H1 (cell line): ENCODE results near the gene PPP1R13B. TPM values are rescaled to one million over a fixed set of nuclear protein-coding genes. Genes with fewer than 3 reads are reported as not detected.

ENCODE experiments used
- CTCF ChIA-PET: fragments of 300-600 bp; sonication (Branson Sonifier 250); formaldehyde crosslinking; loops from one replicate; lab custom pipeline; 2021; ENCODE audit not compliant: partially characterized antibody; lab: Charles Lee
- POLR2A ChIA-PET: fragments of 300-600 bp; sonication (Branson Sonifier 250); formaldehyde crosslinking; loops from one replicate; lab custom pipeline; 2021; ENCODE audit warnings: inconsistent platforms; ENCODE audit not compliant: partially characterized antibody; lab: Charles Lee
- DNase-seq, 2 experiments: peaks; one replicate each; pipeline versions ENCODE4 v3.0.0 to v3.0.0-alpha.2; 2010 to 2022; ENCODE audit warnings: low spot score in 2 of 2, low read depth in 1 of 2, mixed read lengths in 1 of 2
- FAIRE-seq: peaks from 2 replicates; lab custom pipeline; 2011; peaks lifted over from hg19 to GRCh38; lab: Jason Lieb, UNC
- H2AFZ ChIP-seq: 2 replicates; pipeline ENCODE4 v1.8.1; 2012; ENCODE audit warnings: low read length, inconsistent platforms
- H2AK5ac ChIP-seq: 2 replicates; pipeline ENCODE4 v1.6.1; 2013; ENCODE audit warnings: low read depth, low read length
- H2BK120ac ChIP-seq: replicated peaks from 2 replicates; pipeline ENCODE3; 2013; ENCODE audit warnings: low read depth, low read length, inconsistent platforms
- H2BK12ac ChIP-seq: 2 replicates; pipeline ENCODE4 v1.6.1; 2013; ENCODE audit warnings: low read depth, low read length
- H2BK15ac ChIP-seq: 2 replicates; pipeline ENCODE4 v1.6.1; 2013; ENCODE audit warnings: low read length
- H2BK20ac ChIP-seq: 2 replicates; pipeline ENCODE4 v1.6.1; 2013; ENCODE audit warnings: low read length
- H2BK5ac ChIP-seq: 2 replicates; pipeline ENCODE4 v1.6.1; 2013; ENCODE audit warnings: low read depth, low read length
- H3K14ac ChIP-seq: 2 replicates; pipeline ENCODE4 v1.6.1; 2013; ENCODE audit warnings: inconsistent platforms; ENCODE audit not compliant: insufficient read length
- H3K18ac ChIP-seq: 2 replicates; pipeline ENCODE4 v1.6.1; 2013; ENCODE audit warnings: low read length; ENCODE audit errors: extremely low read depth
- H3K23ac ChIP-seq: 2 replicates; pipeline ENCODE4 v1.6.1; 2013; ENCODE audit warnings: inconsistent platforms; ENCODE audit not compliant: insufficient read length
- H3K23me2 ChIP-seq: 2 replicates; pipeline ENCODE4 v1.6.1; 2013; ENCODE audit warnings: low read depth, low read length
- H3K27ac ChIP-seq: 2 replicates; pipeline ENCODE4 v1.6.1; 2011; ENCODE audit warnings: low read depth, low read length, inconsistent platforms
- H3K27me3 ChIP-seq, 4 experiments: replicated peaks in 1 of 4; 1 replicate in 1 of 4; 2 replicates in 3 of 4; pipeline versions ENCODE4 v1.6.1 to v1.8.1; 2011 to 2013; ENCODE audit warnings: low read length in 3 of 4, mild to moderate bottlenecking in 3 of 4, inconsistent platforms in 2 of 4, mixed read lengths in 2 of 4, moderate library complexity in 1 of 4; ENCODE audit not compliant: control insufficient read depth in 3 of 4, insufficient read depth in 3 of 4; ENCODE audit errors: extremely low read depth in 1 of 4
- H3K36me3 ChIP-seq, 4 experiments: 2 replicates each; pipeline versions ENCODE4 v1.6.1 to v1.8.1; 2011 to 2013; ENCODE audit warnings: mild to moderate bottlenecking in 4 of 4, low read length in 3 of 4, moderate library complexity in 2 of 4, control low read depth in 1 of 4, inconsistent platforms in 1 of 4; ENCODE audit not compliant: insufficient read depth in 4 of 4, control insufficient read depth in 2 of 4
- H3K4ac ChIP-seq: replicated peaks from 2 replicates; pipeline ENCODE3; 2013; ENCODE audit warnings: low read length, low read depth, mixed read lengths, inconsistent platforms; ENCODE audit not compliant: insufficient read length
- H3K4me1 ChIP-seq, 4 experiments: replicated peaks in 1 of 4; 1 replicate in 1 of 4; 2 replicates in 3 of 4; pipeline versions ENCODE4 v1.6.1 to v1.8.1; 2011 to 2013; ENCODE audit warnings: low read length in 3 of 4, inconsistent platforms in 2 of 4, mixed read lengths in 1 of 4; ENCODE audit not compliant: insufficient read depth in 4 of 4, control insufficient read depth in 3 of 4
- H3K4me2 ChIP-seq, 2 experiments: 2 replicates each; pipeline versions ENCODE4 v1.6.1 to v1.8.1; 2011 to 2013; ENCODE audit warnings: low read depth in 2 of 2, low read length in 2 of 2, control low read depth in 1 of 2, inconsistent platforms in 1 of 2, mild to moderate bottlenecking in 1 of 2; ENCODE audit not compliant: insufficient read depth in 1 of 2
- H3K4me3 ChIP-seq, 4 experiments: fragments of 200-600, 300-600 bp in 1 of 4; sonication (generic), shearing (Covaris generic), sonication (Bioruptor Twin) in 1 of 4; 2 replicates each; pipeline versions ENCODE4 v1.5.1 to v1.8.1; 2011 to 2016; ENCODE audit warnings: low read length in 4 of 4, low read depth in 3 of 4, control low read depth in 2 of 4, inconsistent platforms in 2 of 4, mild to moderate bottlenecking in 2 of 4, mixed read lengths in 1 of 4, moderate library complexity in 1 of 4; ENCODE audit not compliant: insufficient read depth in 2 of 4; ENCODE audit errors: extremely low read depth in 1 of 4
- H3K56ac ChIP-seq: replicated peaks from 2 replicates; pipeline ENCODE3; 2013; ENCODE audit warnings: low read depth, mild to moderate bottlenecking, mixed read lengths, low read length, inconsistent platforms; ENCODE audit not compliant: insufficient read length
- H3K79me1 ChIP-seq: 2 replicates; pipeline ENCODE4 v1.6.1; 2013; ENCODE audit warnings: low read depth, low read length, control low read depth
- H3K79me2 ChIP-seq, 2 experiments: 2 replicates each; pipeline versions ENCODE4 v1.6.1 to v1.8.1; 2012 to 2013; ENCODE audit warnings: low read length in 2 of 2, mild to moderate bottlenecking in 2 of 2, inconsistent platforms in 1 of 2; ENCODE audit not compliant: insufficient read depth in 2 of 2, control insufficient read depth in 1 of 2
- H3K9ac ChIP-seq, 4 experiments: replicated peaks in 1 of 4; 1 replicate in 1 of 4; 2 replicates in 3 of 4; pipeline versions ENCODE4 v1.6.1 to v1.8.1; 2011 to 2013; ENCODE audit warnings: low read depth in 3 of 4, low read length in 3 of 4, control low read depth in 2 of 4, mild to moderate bottlenecking in 2 of 4, moderate library complexity in 2 of 4, inconsistent platforms in 1 of 4; ENCODE audit errors: extremely low read depth in 1 of 4
- H3K9me3 ChIP-seq, 2 experiments: 2 replicates each; pipeline versions ENCODE4 v1.6.1 to v1.8.1; 2012 to 2013; ENCODE audit warnings: mild to moderate bottlenecking in 2 of 2, moderate library complexity in 2 of 2, control low read depth in 1 of 2, inconsistent platforms in 1 of 2, low read depth in 1 of 2, low read length in 1 of 2, mixed read lengths in 1 of 2; ENCODE audit not compliant: insufficient read depth in 2 of 2
- H4K20me1 ChIP-seq, 2 experiments: replicated peaks in 1 of 2; 2 replicates each; pipeline versions ENCODE3 to v1.8.1; 2011 to 2013; ENCODE audit warnings: inconsistent platforms in 2 of 2, low read length in 2 of 2, mild to moderate bottlenecking in 1 of 2; ENCODE audit not compliant: insufficient read depth in 2 of 2, control insufficient read depth in 1 of 2
- H4K5ac ChIP-seq: 2 replicates; pipeline ENCODE4 v1.6.1; 2013; ENCODE audit warnings: low read length, low read depth, mixed read lengths, inconsistent platforms; ENCODE audit not compliant: insufficient read length
- H4K8ac ChIP-seq: 2 replicates; pipeline ENCODE4 v1.8.0; 2013; ENCODE audit warnings: mild to moderate bottlenecking, moderate library complexity, low read length, inconsistent platforms; ENCODE audit not compliant: insufficient read depth; ENCODE audit errors: extremely low read depth
- H4K91ac ChIP-seq: replicated peaks from 2 replicates; pipeline ENCODE3; 2013; ENCODE audit warnings: low read length, mixed read lengths, inconsistent platforms; ENCODE audit not compliant: insufficient read length
- ATF2 ChIP-seq: IDR thresholded peaks from 2 replicates; pipeline ENCODE4 v1.6.1; 2012; ENCODE audit warnings: low read length, inconsistent platforms
- E2F6 ChIP-seq: IDR thresholded peaks from 2 replicates; pipeline ENCODE4 v1.6.1; 2012; ENCODE audit warnings: inconsistent platforms
- EZH2 ChIP-seq: fragments of 200-600 bp; sonication (generic); IDR thresholded peaks from 2 replicates; pipeline ENCODE4 v1.7.1; 2012; ENCODE audit warnings: low read depth, mild to moderate bottlenecking, moderate library complexity, low read length, inconsistent platforms; ENCODE audit not compliant: severe bottlenecking
- GTF2F1 ChIP-seq: IDR thresholded peaks from 2 replicates; pipeline ENCODE4 v1.6.1; 2012; ENCODE audit warnings: low read depth, low read length, improper control_type of control experiment, borderline replicate concordance
- KDM1A ChIP-seq: fragments of 200-600, 300-600 bp; sonication (generic); IDR thresholded peaks from 2 replicates; pipeline ENCODE4 v1.7.1; 2016; ENCODE audit warnings: mild to moderate bottlenecking, low read length, borderline replicate concordance
- KDM4A ChIP-seq: IDR thresholded peaks from one replicate; pipeline ENCODE4 v1.7.1; 2012; ENCODE audit warnings: low read depth, mild to moderate bottlenecking, moderate library complexity, low read length, inconsistent platforms; ENCODE audit not compliant: severe bottlenecking
- SIN3A ChIP-seq, 2 experiments: IDR thresholded peaks in 1 of 2; conservative IDR thresholded peaks in 1 of 2; 2 replicates each; pipeline ENCODE4 v1.6.1; 2011 to 2012; ENCODE audit warnings: low read length in 2 of 2, improper control_type of control experiment in 1 of 2, low read depth in 1 of 2, mild to moderate bottlenecking in 1 of 2
- SIX5 ChIP-seq: IDR thresholded peaks from 2 replicates; pipeline ENCODE4 v1.6.1; 2011; ENCODE audit warnings: mild to moderate bottlenecking, low read depth, low read length
- TCF12 ChIP-seq: IDR thresholded peaks from 2 replicates; pipeline ENCODE4 v1.6.1; 2011; ENCODE audit warnings: low read depth, mild to moderate bottlenecking, low read length
- WGBS, 2 experiments: shearing (Covaris generic) in 1 of 2; methylation state at CpG; one replicate each; pipeline versions ENCODE4 v1.1.6 to v1.1.7; 2013 to 2015; ENCODE audit warnings: low lambda C conversion rate in 2 of 2, mixed read lengths in 2 of 2, inconsistent platforms in 1 of 2, low coverage in 1 of 2, missing lambda C conversion rate in 1 of 2; ENCODE audit not compliant: insufficient replicate concordance in 2 of 2, insufficient coverage in 1 of 2, insufficient read length in 1 of 2; ENCODE audit errors: extremely low coverage in 1 of 2, missing lambda C conversion rate in 1 of 2; 5-methylcytosine and 5-hydroxymethylcytosine counted together
- polyA plus RNA-seq, 7 experiments: library from polyadenylated mRNA; depleted of rRNA in 3 of 7; stranded (reverse) in 5 of 7; unstranded in 2 of 7; fragments of >200 nt in 5 of 7; fragments of 200-250 nt in 2 of 7; gene quantifications; 1 replicate in 5 of 7; 2 replicates in 1 of 7; 4 replicates in 1 of 7; pipeline versions ENCODE4 v1.2.1 to v1.2.3, GENCODE V29; 2011 to 2013; ENCODE audit warnings: missing spikeins in 2 of 7, mixed read lengths in 2 of 7
- total RNA-seq: library from RNA; stranded (reverse); fragmentation: NEBNext Ultra II Directional; extraction: Animal tissue kit (Norgen Biotek cat#: 25700); gene quantifications from 2 replicates; pipeline ENCODE4 v1.2.1, GENCODE V29; 2021

PPP1R13B gene
- total and polyA plus RNA-seq, 2 of the 8 experiments (the other 6 are each of a cell fraction or from before 2014, with no cell fraction given): 2.6 to 8.9 TPM

- H2BK15ac ChIP-seq: no peak overlapping the region
- peaks cover 0 to 2% (median 0%) of the 10 kb centered on the region in 4 experiments; a peak in 1 of 7 replicates for H3K4me1 ChIP-seq
- H3K27ac ChIP-seq: no peak overlapping the region
- no peak overlapping the region for H2BK120ac ChIP-seq
- H3K9ac ChIP-seq: no peak overlapping the region
- no peak overlapping the region; the same call in 1 of the 2 replicates for H4K8ac ChIP-seq
- ChIA-PET CTCF (interaction anchor here (1.2 to 1.8 kb wide), 4 partner anchors 12 to 24 kb away, joined by 3 to 6 read pairs (median 4); no protein-coding TSS in a partner anchor), POLR2A (interaction anchor here (1.5 kb wide), 1 partner anchor 11 kb away, joined by 3 read pairs; no protein-coding TSS in a partner anchor)
- WGBS, 2 experiments: 94% methylated on average over 25 of the region's 26 CpGs; no CpG with 5 or more reads in 1 of the 2 experiments
- H2BK5ac ChIP-seq: no peak overlapping the region
- no peaks in the 10 kb centered on the region for H3K23me2 ChIP-seq
- H2BK20ac ChIP-seq: no peak overlapping the region
- H3K36me3 ChIP-seq: no peaks in the 10 kb centered on the region
- no peak overlapping the region for H3K14ac ChIP-seq
- H3K79me2 ChIP-seq: no peaks in the 10 kb centered on the region
- no peak overlapping the region for H2AK5ac ChIP-seq
- H3K23ac ChIP-seq: no peak overlapping the region
- no peak overlapping the region for H3K4me3 ChIP-seq
- H3K4me2 ChIP-seq: no peak overlapping the region
- H2BK12ac ChIP-seq: no peak overlapping the region
- peaks cover 0 to 2% of the 10 kb centered on the region in 2 experiments for H4K20me1 ChIP-seq
- H3K56ac ChIP-seq: no peak overlapping the region
- H3K4ac ChIP-seq: no peak overlapping the region
- no peak overlapping the region for H4K91ac ChIP-seq
- H3K79me1 ChIP-seq: no peaks in the 10 kb centered on the region
- FAIRE-seq: no peak
- no peak overlapping the region for H2AFZ ChIP-seq
- H3K18ac ChIP-seq: no peak overlapping the region
- no peak for DNase-seq
- peaks cover 0 to 3% of the 10 kb centered on the region in 2 experiments; a peak in 1 of 4 replicates for H3K9me3 ChIP-seq
- H4K5ac ChIP-seq: no peak overlapping the region
- H3K27me3 ChIP-seq: no peaks in the 10 kb centered on the region
- no peak for TF ChIP-seq TCF12
- no peak for TF ChIP-seq KDM1A
- TF ChIP-seq SIN3A (conservative IDR thresholded peaks at IDR 0.05 in 1 of 2, IDR thresholded peaks at IDR 0.05 in 1 of 2; ENCODE audit: low read depth in 1 of 2, low read length in 2 of 2): no peak
- no peak for TF ChIP-seq KDM4A
- TF ChIP-seq GTF2F1: no peak
- no peak for TF ChIP-seq SIX5
- no peak for TF ChIP-seq E2F6
- no peak for TF ChIP-seq ATF2
- TF ChIP-seq EZH2: no peak
Measured at GRCh38 chr14:103894034-103894722, 46.8 kb upstream of the PPP1R13B start.
